ENCODE results near the gene PACS1.

PACS1 gene

DNA sequence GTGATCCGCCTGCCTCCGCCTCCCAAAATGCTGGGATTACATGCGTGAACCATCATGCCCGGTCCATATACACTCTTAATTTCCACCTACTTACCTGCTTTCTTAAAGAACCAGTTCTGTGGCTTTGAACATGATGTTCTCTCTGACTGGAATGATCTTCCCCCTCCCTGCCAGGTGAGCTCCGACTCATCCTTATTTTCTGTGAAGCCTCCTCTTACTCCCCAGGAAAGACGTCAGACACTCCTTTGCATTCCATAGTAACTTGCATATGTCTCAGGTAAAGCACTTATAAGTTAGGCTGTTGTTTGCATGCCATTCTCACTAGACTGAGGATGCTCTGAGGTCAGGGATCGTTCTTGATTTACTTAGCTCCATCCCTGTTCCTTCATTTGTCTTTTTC is 106.6 kb downstream of the PACS1 start:
- no peak overlapping the region for H3K4me3 ChIP-seq (ENCODE audit: low read depth, low read length)
- DNase-seq (ENCODE audit: low read depth): no peak
- in situ Hi-C loops (cut with HindIII; ENCODE audit: low sequenced_read_pairs): no loop called here
- TF ChIP-seq, protein P1, sequence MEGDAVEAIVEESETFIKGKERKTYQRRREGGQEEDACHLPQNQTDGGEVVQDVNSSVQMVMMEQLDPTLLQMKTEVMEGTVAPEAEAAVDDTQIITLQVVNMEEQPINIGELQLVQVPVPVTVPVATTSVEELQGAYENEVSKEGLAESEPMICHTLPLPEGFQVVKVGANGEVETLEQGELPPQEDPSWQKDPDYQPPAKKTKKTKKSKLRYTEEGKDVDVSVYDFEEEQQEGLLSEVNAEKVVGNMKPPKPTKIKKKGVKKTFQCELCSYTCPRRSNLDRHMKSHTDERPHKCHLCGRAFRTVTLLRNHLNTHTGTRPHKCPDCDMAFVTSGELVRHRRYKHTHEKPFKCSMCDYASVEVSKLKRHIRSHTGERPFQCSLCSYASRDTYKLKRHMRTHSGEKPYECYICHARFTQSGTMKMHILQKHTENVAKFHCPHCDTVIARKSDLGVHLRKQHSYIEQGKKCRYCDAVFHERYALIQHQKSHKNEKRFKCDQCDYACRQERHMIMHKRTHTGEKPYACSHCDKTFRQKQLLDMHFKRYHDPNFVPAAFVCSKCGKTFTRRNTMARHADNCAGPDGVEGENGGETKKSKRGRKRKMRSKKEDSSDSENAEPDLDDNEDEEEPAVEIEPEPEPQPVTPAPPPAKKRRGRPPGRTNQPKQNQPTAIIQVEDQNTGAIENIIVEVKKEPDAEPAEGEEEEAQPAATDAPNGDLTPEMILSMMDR (IDR thresholded peaks at IDR 0.05; ENCODE audit: low read depth, low read length, missing control alignments): no peak

DNA sequence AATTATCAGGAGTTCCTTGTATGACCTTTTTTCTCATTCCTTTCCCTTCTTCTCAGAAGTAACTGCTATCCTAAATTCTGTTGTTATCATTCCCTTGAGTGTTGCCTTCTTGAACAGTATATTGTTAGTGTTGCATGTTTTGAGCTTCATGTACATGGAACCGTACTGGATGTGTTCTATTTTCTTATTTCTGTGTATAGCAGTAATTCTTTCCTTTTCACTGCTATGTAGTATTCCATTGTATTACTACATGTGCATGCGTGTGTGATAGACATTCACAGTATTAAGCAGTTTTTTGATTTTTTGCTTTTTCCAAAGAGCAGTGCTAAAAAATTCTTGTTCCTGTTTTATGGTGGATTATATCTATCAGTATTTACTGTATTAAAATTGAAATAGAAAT is 108.1 kb downstream of the PACS1 start:
- TF ChIP-seq, protein P1 (IDR thresholded peaks at IDR 0.05; ENCODE audit: low read depth, low read length, missing control alignments): no peak
- DNase-seq (ENCODE audit: low read depth): no peak
- in situ Hi-C loops (cut with HindIII; ENCODE audit: low sequenced_read_pairs): no loop called here
- H3K4me3 ChIP-seq (ENCODE audit: low read depth, low read length): no peak overlapping the region

DNA sequence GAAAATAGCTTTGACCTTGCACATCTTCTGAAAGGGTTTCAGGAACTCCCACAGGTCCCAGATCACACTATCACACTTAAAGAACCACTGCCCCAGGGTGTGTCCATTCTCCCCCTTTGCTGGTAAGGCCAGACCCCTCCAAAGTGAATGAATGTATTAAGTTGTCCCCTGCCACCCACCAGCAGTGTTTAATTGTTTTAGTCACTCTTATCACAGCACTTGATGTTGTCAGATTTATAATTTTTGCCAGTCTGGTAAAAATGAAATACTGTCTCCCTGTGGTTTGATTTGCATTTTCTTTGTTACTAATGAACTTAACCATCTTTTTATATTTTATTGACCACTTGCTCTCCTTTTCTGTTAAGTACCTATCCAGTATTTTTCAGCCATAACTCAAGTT is 108.8 kb downstream of the PACS1 start:
- DNase-seq (ENCODE audit: low read depth): no peak
- no peak overlapping the region for H3K4me3 ChIP-seq (ENCODE audit: low read depth, low read length)
- in situ Hi-C loops (cut with HindIII; ENCODE audit: low sequenced_read_pairs): no loop called here
- TF ChIP-seq, protein P1 (IDR thresholded peaks at IDR 0.05; ENCODE audit: low read depth, low read length, missing control alignments): no peak

DNA sequence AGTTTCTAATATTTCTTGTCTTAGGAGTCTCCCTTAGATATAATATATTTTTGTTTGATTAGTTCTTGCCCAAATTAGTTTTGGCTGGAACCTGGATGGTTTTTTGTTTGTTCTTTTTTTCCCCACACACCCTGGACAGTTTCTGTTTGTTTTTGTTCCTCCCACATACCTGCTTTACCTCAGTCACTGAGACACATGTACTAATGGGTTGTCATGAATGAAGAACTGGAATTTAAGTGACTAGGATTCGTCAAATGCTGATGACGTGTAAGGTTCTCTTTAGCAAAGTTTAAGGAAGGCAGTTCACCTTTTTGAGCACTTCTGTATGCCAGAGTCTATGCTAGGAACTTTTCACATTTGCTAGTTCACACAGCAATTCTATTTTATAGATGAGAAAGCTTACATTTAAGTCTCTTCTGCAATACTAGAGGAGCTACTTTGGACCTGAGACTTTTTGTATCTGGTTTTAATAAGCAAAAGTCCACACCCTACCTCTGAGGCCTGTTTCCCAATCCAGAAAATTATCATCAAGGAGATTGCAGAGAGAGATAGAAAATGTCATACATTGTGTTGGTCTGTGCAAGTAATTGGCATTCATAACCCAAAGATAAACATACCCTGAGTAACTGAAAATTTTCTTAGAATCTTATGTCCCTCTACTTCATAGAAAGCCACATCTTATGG is 111.7 kb downstream of the PACS1 start:
- in situ Hi-C loops (cut with HindIII; ENCODE audit: low sequenced_read_pairs): no loop called here
- TF ChIP-seq, protein P1 (IDR thresholded peaks at IDR 0.05; ENCODE audit: low read depth, low read length, missing control alignments): no peak
- no peak overlapping the region for H3K4me3 ChIP-seq (ENCODE audit: low read depth, low read length)
- DNase-seq (ENCODE audit: low read depth): no peak

DNA sequence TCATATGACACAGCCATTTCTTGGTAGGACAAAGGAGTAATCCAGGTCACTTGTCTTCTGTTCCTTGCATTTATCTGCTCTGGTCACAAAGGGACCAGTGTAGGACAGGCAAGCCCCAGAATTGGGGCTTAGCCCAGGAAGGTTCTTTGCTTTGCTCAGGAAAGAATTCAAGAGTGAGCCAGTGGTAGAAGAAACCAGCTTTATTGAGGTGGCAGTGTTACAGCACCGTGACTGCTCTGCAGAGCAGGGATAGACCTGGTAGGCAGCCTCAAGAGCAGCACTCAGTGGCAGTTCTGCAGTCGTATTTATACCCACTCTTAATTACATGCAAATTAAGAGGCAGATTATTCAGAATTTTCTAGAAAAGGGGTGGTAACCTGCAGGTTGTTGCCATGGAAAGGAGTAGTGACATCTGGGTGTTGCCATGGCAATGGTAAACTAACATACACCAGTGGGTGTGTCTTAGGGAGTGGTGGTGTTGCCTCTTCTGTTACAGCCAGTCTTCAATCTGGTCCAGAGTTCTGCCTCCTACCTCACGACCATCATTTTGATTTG is 113.5 kb downstream of the PACS1 start:
- in situ Hi-C loops (cut with HindIII; ENCODE audit: low sequenced_read_pairs): no loop called here
- TF ChIP-seq, protein P1 (IDR thresholded peaks at IDR 0.05; ENCODE audit: low read depth, low read length, missing control alignments): no peak
- H3K4me3 ChIP-seq (ENCODE audit: low read depth, low read length): no peak overlapping the region
- DNase-seq (ENCODE audit: low read depth): no peak

DNA sequence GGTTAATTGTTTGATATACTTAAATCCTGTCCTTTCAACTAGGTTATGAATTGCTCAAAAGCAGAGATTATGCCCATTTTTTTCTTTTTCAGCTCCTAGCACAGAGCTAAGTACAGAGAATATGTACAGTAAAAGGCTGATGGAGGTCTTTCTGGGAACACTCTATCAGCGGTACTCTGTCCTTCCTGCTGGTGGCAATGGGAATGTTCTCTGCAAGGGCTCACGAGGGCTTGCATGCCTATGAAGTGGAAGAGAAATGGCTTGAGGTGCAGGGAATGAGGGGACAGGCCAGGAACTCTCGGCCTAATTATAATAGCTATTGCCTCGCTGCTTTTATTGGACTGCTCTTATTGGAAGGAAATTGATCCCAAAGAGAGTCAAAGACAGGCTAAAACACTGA is 114.7 kb downstream of the PACS1 start:
- no peak overlapping the region for H3K4me3 ChIP-seq (ENCODE audit: low read depth, low read length)
- in situ Hi-C loops (cut with HindIII; ENCODE audit: low sequenced_read_pairs): no loop called here
- no peak for DNase-seq (ENCODE audit: low read depth)
- TF ChIP-seq, protein P1 (IDR thresholded peaks at IDR 0.05; ENCODE audit: low read depth, low read length, missing control alignments): no peak
